Kidney epithelial cell (primary cell): ENCODE data around the gene ABHD12. TPM values are rescaled to one million over a fixed set of nuclear protein-coding genes. Genes with fewer than 3 reads are reported as not detected.

Source experiments
- DNase-seq: peaks from one replicate; pipeline ENCODE4 v3.0.0-alpha.2; 2010; ENCODE audit warnings: low read depth
- H3K27me3 ChIP-seq: 2 replicates; pipeline ENCODE4 v1.6.0; 2011; ENCODE audit warnings: low read length; ENCODE audit not compliant: control insufficient read depth, insufficient read depth
- H3K36me3 ChIP-seq: 2 replicates; pipeline ENCODE4 v1.5.1; 2011; ENCODE audit warnings: low read length; ENCODE audit not compliant: control insufficient read depth, insufficient read depth
- H3K4me3 ChIP-seq: 2 replicates; pipeline ENCODE4 v1.5.1; 2011; ENCODE audit warnings: low read depth, mild to moderate bottlenecking, control low read depth, low read length
- CTCF ChIP-seq: IDR thresholded peaks from 2 replicates; pipeline ENCODE4 v1.5.1; 2011; ENCODE audit warnings: mild to moderate bottlenecking, moderate library complexity, low read length, control low read depth, inconsistent platforms; ENCODE audit not compliant: insufficient read depth, poor library complexity, severe bottlenecking
- total RNA-seq: library from RNA; depleted of rRNA; stranded (reverse); fragments of >200 nt; gene quantifications from 2 replicates; pipeline ENCODE4 v1.2.3, GENCODE V29; 2015

ABHD12 gene
- total RNA-seq, 1 donor from 2014 or later = 75.1 TPM

GRCh38 chr20:25394996-25395395 lies 4.4 kb upstream of the ABHD12 start:
- no peaks in the 10 kb centered on the region for H3K27me3 ChIP-seq
- no peak for DNase-seq
- H3K4me3 ChIP-seq = no peak overlapping the region
- TF ChIP-seq CTCF = no peak
- H3K36me3 ChIP-seq = no peaks in the 10 kb centered on the region

- TF ChIP-seq CTCF = no peak
- H3K4me3 ChIP-seq = no peak overlapping the region
- no peak for DNase-seq
- no peaks in the 10 kb centered on the region for H3K36me3 ChIP-seq
- H3K27me3 ChIP-seq = no peaks in the 10 kb centered on the region
Observed at GRCh38 chr20:25394276-25394675, 3.6 kb upstream of the ABHD12 start.

GRCh38 chr20:25389858-25390537 lies 637 bp downstream of the ABHD12 start:
- no peak for DNase-seq
- H3K36me3 ChIP-seq = no peaks in the 10 kb centered on the region
- peak overlapping the region; percentile 93 for H3K4me3 ChIP-seq
- TF ChIP-seq CTCF = no peak
- no peaks in the 10 kb centered on the region for H3K27me3 ChIP-seq

GRCh38 chr20:25389401-25389857 lies 1.2 kb downstream of the ABHD12 start:
- no peak for DNase-seq

GRCh38 chr20:25382704-25383370 lies 7.8 kb downstream of the ABHD12 start:
- no peak for DNase-seq
- no peak for TF ChIP-seq CTCF
- Histone ChIP-seq H3K4me3 (no peak overlapping the region), H3K36me3 (no peaks in the 10 kb centered on the region), H3K27me3 (no peaks in the 10 kb centered on the region)

More at GRCh38 chr20:25389401-25389857, 1.2 kb downstream of the ABHD12 start:
- H3K27me3 ChIP-seq = no peaks in the 10 kb centered on the region
- no peaks in the 10 kb centered on the region for H3K36me3 ChIP-seq
- H3K4me3 ChIP-seq = peak overlapping the region; percentile 93
- TF ChIP-seq CTCF = no peak
